GM12878 (cell line): ENCODE measurements around the gene ZCCHC24. TPM values are rescaled to one million over a fixed set of nuclear protein-coding genes. Genes with fewer than 3 reads are reported as not detected.

Experiments
- ATAC-seq: fragments of 200-7000 bp; cut with Tn5 transposase; 3 replicates; pipeline ENCODE4 v1.9.1; 2020; ENCODE audit warnings: mild to moderate bottlenecking, moderate library complexity
- BruUV-seq: library from RNA; stranded (reverse); fragments of 400-500 nt; replicated peaks from 2 replicates; lab custom pipeline; 2021; lab: Mats Ljungman, UMichigan
- CTCF ChIA-PET: fragments of 300-600 bp; sonication (Branson Sonifier 250); formaldehyde crosslinking; extraction: SDS; loops from one replicate; lab custom pipeline; 2021; ENCODE audit warnings: inconsistent platforms; lab: Yijun Ruan, JAX
- POLR2A ChIA-PET: fragments of 350-600 bp; formaldehyde crosslinking; extraction: SDS; loops from one replicate; lab custom pipeline; 2021; ENCODE audit warnings: inconsistent platforms; lab: Charles Lee
- RAD21 ChIA-PET: fragments of 300-600 bp; sonication (Branson Sonifier 250); formaldehyde crosslinking; loops from one replicate; lab custom pipeline; 2023; ENCODE audit warnings: antibody characterized with exemption; ENCODE audit not compliant: unreplicated experiment; lab: Charles Lee
- SMC1A ChIA-PET: fragments of 300-600 bp; sonication (Branson Sonifier 250); formaldehyde crosslinking; loops from one replicate; lab custom pipeline; 2023; ENCODE audit not compliant: unreplicated experiment, uncharacterized antibody; lab: Charles Lee
- DNase-seq: peaks from one replicate; pipeline ENCODE4 v3.0.0-alpha.2; 2011; ENCODE audit warnings: low read depth, low spot score
- FAIRE-seq: peaks from 3 replicates; lab custom pipeline; 2011; peaks lifted over from hg19 to GRCh38; lab: Jason Lieb, UNC
- H2AFZ ChIP-seq: 2 replicates; pipeline ENCODE4 v1.6.0; 2011; ENCODE audit warnings: low read depth, low read length, control low read depth; ENCODE audit not compliant: control insufficient read depth
- H3K27ac ChIP-seq: 2 replicates; pipeline ENCODE4 v1.5.1; 2011; ENCODE audit warnings: control low read depth; ENCODE audit not compliant: control insufficient read depth, insufficient read depth
- H3K27me3 ChIP-seq, 2 experiments: replicated peaks in 1 of 2; 2 replicates each; pipeline versions ENCODE4 v1.6.0 to v1.6.1; 2011; ENCODE audit warnings: low read length in 1 of 2; ENCODE audit not compliant: control insufficient read depth in 2 of 2, insufficient read depth in 2 of 2
- H3K36me3 ChIP-seq, 2 experiments: 2 replicates each; pipeline ENCODE4 v1.5.1; 2011; ENCODE audit warnings: low read length in 1 of 2; ENCODE audit not compliant: control insufficient read depth in 2 of 2, insufficient read depth in 2 of 2
- H3K4me1 ChIP-seq: 2 replicates; pipeline ENCODE4 v1.6.1; 2011; ENCODE audit warnings: mild to moderate bottlenecking, low read length, moderate library complexity, mixed read lengths; ENCODE audit not compliant: control insufficient read depth, insufficient read depth
- H3K4me2 ChIP-seq: 2 replicates; pipeline ENCODE4 v1.6.0; 2011; ENCODE audit warnings: control low read depth; ENCODE audit not compliant: control insufficient read depth, insufficient read depth
- H3K4me3 ChIP-seq: fragments of 200-600 bp; sonication (generic); 2 replicates; pipeline ENCODE4 v1.5.1; 2016
- H3K79me2 ChIP-seq: 2 replicates; pipeline ENCODE4 v1.6.0; 2011; ENCODE audit warnings: low read length; ENCODE audit not compliant: control insufficient read depth, insufficient read depth
- H3K9ac ChIP-seq: 2 replicates; pipeline ENCODE4 v1.8.0; 2011; ENCODE audit warnings: low read length, control low read depth, mixed read lengths; ENCODE audit not compliant: control insufficient read depth, insufficient read depth
- H3K9me3 ChIP-seq: replicated peaks from 3 replicates; pipeline ENCODE4 v1.5.1; 2011; ENCODE audit warnings: mild to moderate bottlenecking, low read length; ENCODE audit not compliant: control insufficient read depth, insufficient read depth
- H4K20me1 ChIP-seq: 2 replicates; pipeline ENCODE4 v1.6.0; 2011; ENCODE audit not compliant: control insufficient read depth, insufficient read depth
- BCL3 ChIP-seq: IDR thresholded peaks from 2 replicates; pipeline ENCODE4 v1.6.1; 2011; ENCODE audit warnings: borderline replicate concordance, low read depth, mild to moderate bottlenecking, moderate library complexity, low read length; ENCODE audit not compliant: insufficient read depth, poor library complexity, severe bottlenecking
- NFIC ChIP-seq: IDR thresholded peaks from 2 replicates; pipeline ENCODE4 v1.6.1; 2012; ENCODE audit warnings: low read depth, mild to moderate bottlenecking, inconsistent platforms, low read length, moderate library complexity
- NR2C2 ChIP-seq: IDR thresholded peaks from 2 replicates; pipeline ENCODE4 v1.6.1; 2011; ENCODE audit warnings: borderline replicate concordance, low read depth; ENCODE audit not compliant: control insufficient read depth, insufficient read length
- POLR2A ChIP-seq: IDR thresholded peaks from 2 replicates; pipeline ENCODE4 v1.6.1; 2011; ENCODE audit warnings: low read depth, mild to moderate bottlenecking, low read length
- RCOR1 ChIP-seq: conservative IDR thresholded peaks from 2 replicates; pipeline ENCODE4 v1.6.1; 2012; ENCODE audit warnings: low read depth, low read length, improper control_type of control experiment
- ZZZ3 ChIP-seq: IDR thresholded peaks from 2 replicates; pipeline ENCODE4 v1.6.1; 2011; ENCODE audit warnings: low read depth; ENCODE audit not compliant: control insufficient read depth, insufficient read length
- WGBS: methylation state at CpG from one replicate; pipeline ENCODE4 v1.1.6; 2016; ENCODE audit warnings: low lambda C conversion rate; ENCODE audit not compliant: insufficient replicate concordance, insufficient coverage; ENCODE audit errors: missing lambda C conversion rate; 5-methylcytosine and 5-hydroxymethylcytosine counted together
- in situ Hi-C: fragments of 300-500 bp; cut with MboI; formaldehyde crosslinking; loops from 9 replicates; pipeline ENCODE4 v1.14.3; 2018; ENCODE audit warnings: mixed read lengths
- intact Hi-C: fragments of 100-400 bp; cut with micrococcal nuclease; formaldehyde crosslinking; loops from one replicate; pipeline ENCODE4 v1.14.2; 2022; ENCODE audit not compliant: unreplicated experiment
- polyA plus RNA-seq, 11 experiments: library from polyadenylated mRNA; depleted of rRNA in 4 of 11; unstranded in 6 of 11; stranded (reverse) in 5 of 11; fragments of >200 nt; fragmentation: Nextera tagmentation in 4 of 11; fragmentation: Illumina TruSeq in 1 of 11; extraction: Ambion mirVana in 4 of 11; extraction: Trizol in 1 of 11; gene quantifications; 1 replicate in 1 of 11; 2 replicates in 10 of 11; pipeline versions ENCODE4 v1.2.1 to v1.2.3, GENCODE V29; 2011 to 2016; ENCODE audit warnings: inconsistent platforms in 2 of 11, missing spikeins in 2 of 11, low read depth in 1 of 11
- total RNA-seq, 4 experiments: library from RNA; depleted of rRNA in 3 of 4; stranded (reverse); fragments of >200 nt in 3 of 4; fragmentation: Illumina TruSeq in 1 of 4; extraction: Trizol in 1 of 4; gene quantifications; 2 replicates each; pipeline versions ENCODE4 v1.2.1 to v1.2.3, GENCODE V29; 2013 to 2021

Gene ZCCHC24
- total and polyA plus RNA-seq, 10 of the 15 experiments (the other 5 are each of a cell fraction or from before 2014, with no cell fraction given) = 0.02 to 0.62 (median 0.04) TPM; not detected in 4

GRCh38 chr10:79378383-79378646 lies 67.1 kb downstream of the ZCCHC24 start:
- no peak overlapping the region for H3K4me2 ChIP-seq
- no peak overlapping the region for H3K9ac ChIP-seq
- FAIRE-seq = no peak
- 66% methylated on average over 7 of the region's 7 CpGs for WGBS
- in situ Hi-C loops (loop anchor here (5.0 kb wide), 1 partner anchor 89 kb away; no protein-coding TSS in a partner anchor), intact Hi-C loops (no loop called here)
- no peaks in the 10 kb centered on the region for H3K36me3 ChIP-seq
- no peak overlapping the region for H3K27ac ChIP-seq
- ATAC-seq = no peak
- H3K27me3 ChIP-seq = peaks cover 0 to 2% of the 10 kb centered on the region in 2 experiments; a peak in 2 of 4 replicates
- no peak overlapping the region for H2AFZ ChIP-seq
- TF ChIP-seq ZZZ3 (no peak), POLR2A (no peak), NFIC (0 out of 2 replicates have a peak, but pooled peaks have one; percentile 38), BCL3 (peak; percentile 64)
- no TSS peak for BruUV-seq
- H4K20me1 ChIP-seq = no peaks in the 10 kb centered on the region
- H3K79me2 ChIP-seq = no peaks in the 10 kb centered on the region
- CTCF ChIA-PET = no interaction called here
- POLR2A ChIA-PET = no interaction called here
- no peak for DNase-seq
- no peaks in the 10 kb centered on the region for H3K4me1 ChIP-seq
- no peak overlapping the region for H3K4me3 ChIP-seq
- H3K9me3 ChIP-seq = no peaks in the 10 kb centered on the region; the same call in 2 of the 3 replicates
- SMC1A ChIA-PET = no interaction called here
- RAD21 ChIA-PET = no interaction called here

- CTCF ChIA-PET = no interaction called here
- RAD21 ChIA-PET = no interaction called here
- no peaks in the 10 kb centered on the region; the same call in 2 of the 3 replicates for H3K9me3 ChIP-seq
- POLR2A ChIA-PET = no interaction called here
- FAIRE-seq = no peak
- H3K9ac ChIP-seq = no peak overlapping the region
- intact Hi-C loops (no loop called here), in situ Hi-C loops (loop anchor here (5.0 kb wide), 1 partner anchor 90 kb away; no protein-coding TSS in a partner anchor)
- H2AFZ ChIP-seq = no peak overlapping the region
- no peaks in the 10 kb centered on the region for H4K20me1 ChIP-seq
- BruUV-seq = no TSS peak
- H3K36me3 ChIP-seq = no peaks in the 10 kb centered on the region
- peaks cover 0 to 2% of the 10 kb centered on the region in 2 experiments; a peak in 2 of 4 replicates for H3K27me3 ChIP-seq
- H3K27ac ChIP-seq = no peak overlapping the region
- 85% methylated on average over 35 of the region's 36 CpGs for WGBS
- no peak for ATAC-seq
- DNase-seq = no peak
- H3K79me2 ChIP-seq = no peaks in the 10 kb centered on the region
- H3K4me3 ChIP-seq = no peak overlapping the region
- H3K4me1 ChIP-seq = no peaks in the 10 kb centered on the region
- SMC1A ChIA-PET = no interaction called here
- no peak overlapping the region for H3K4me2 ChIP-seq
- TF ChIP-seq RCOR1 (no peak), NR2C2 (peak; percentile 29)
- TF ChIP-seq, all 136 proteins: peak for 1
These were observed 67.7 kb downstream of the ZCCHC24 start for GRCh38 chr10:79377557-79378382.
